Thyroid gland (tissue), 4 donors: ENCODE measurements around the gene RNF224.

Experiments
- CTCF ChIP-seq, 6 experiments: fragments of 200-600 bp in 3 of 6; fragments of 450-650 bp in 3 of 6; sonication (generic) in 3 of 6; IDR thresholded peaks; one replicate each; pipeline ENCODE4 v1.5.1; 2016 to 2019; ENCODE audit warnings: antibody characterized with exemption in 6 of 6, mild to moderate bottlenecking in 2 of 6, inconsistent platforms in 1 of 6, moderate library complexity in 1 of 6
- POLR2A ChIP-seq, 2 donors: fragments of 450-650 bp; IDR thresholded peaks; one replicate each; pipeline ENCODE4 v1.6.1; 2017; ENCODE audit warnings: antibody characterized with exemption in 2 of 2, mild to moderate bottlenecking in 2 of 2, moderate library complexity in 1 of 2

- no peak for TF ChIP-seq CTCF (IDR thresholded peaks at IDR 0.05)
- no peak for TF ChIP-seq POLR2A (IDR thresholded peaks at IDR 0.05)
Observed at GRCh38 chr9:137264067-137264466, 36.8 kb downstream of the RNF224 start.
